Stimulated activated CD4-positive, alpha-beta T cell treated with anti-CD3 and anti-CD28 coated beads, Interleukin-2, amount 100 ng/mL, for 4 hours (primary cell): ENCODE results near the gene NR3C1.

Experiments used
- DNase-seq: peaks from one replicate; pipeline ENCODE4 v3.0.0-alpha.2; 2020; ENCODE audit warnings: low read depth

The NR3C1 gene

DNA sequence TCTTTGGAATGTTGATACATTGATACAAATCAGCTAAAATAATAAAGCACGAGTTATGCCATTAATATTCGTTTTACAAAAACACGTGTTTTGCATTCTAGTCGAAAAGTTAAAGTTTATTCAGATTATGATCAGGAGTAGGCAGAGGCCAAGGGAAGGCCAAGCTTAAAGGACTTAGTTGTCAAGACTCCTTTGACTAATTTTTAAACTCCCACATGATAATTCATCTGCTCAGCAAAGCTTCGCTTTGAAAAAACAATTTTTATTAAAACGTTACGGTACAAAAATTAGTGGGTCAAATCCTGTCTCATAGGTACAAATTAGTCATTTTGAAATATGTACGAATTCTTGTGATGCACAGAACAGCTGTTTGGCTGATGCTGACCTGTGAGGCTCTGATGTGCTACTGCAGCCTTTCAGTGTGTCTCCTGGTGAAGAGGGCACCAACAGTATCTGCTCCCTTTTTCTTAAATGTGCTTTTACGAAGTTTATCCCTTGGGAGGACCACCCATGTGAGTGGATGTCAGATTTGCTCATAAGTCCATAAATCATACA lies 23.0 kb upstream of the NR3C1 start:
- no peak for DNase-seq

DNA sequence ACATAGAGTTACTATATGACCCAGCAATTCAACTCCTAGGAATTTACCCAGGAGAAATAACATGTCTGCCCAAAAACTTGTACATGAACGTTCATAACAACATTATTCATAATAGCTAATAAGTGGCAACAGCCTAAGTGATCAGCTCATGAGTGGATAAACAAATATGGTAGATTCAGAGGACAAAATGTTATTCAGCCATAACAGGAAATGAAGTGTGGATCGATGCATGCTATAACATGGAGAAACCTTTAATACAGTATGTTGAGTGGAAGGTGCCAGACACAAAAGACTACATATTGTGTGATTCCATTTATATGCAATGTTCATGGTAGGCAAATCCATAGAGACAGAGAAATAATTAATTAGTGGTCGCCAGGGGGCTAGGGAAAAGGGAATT lies 22.3 kb upstream of the NR3C1 start:
- DNase-seq, result no peak

DNA sequence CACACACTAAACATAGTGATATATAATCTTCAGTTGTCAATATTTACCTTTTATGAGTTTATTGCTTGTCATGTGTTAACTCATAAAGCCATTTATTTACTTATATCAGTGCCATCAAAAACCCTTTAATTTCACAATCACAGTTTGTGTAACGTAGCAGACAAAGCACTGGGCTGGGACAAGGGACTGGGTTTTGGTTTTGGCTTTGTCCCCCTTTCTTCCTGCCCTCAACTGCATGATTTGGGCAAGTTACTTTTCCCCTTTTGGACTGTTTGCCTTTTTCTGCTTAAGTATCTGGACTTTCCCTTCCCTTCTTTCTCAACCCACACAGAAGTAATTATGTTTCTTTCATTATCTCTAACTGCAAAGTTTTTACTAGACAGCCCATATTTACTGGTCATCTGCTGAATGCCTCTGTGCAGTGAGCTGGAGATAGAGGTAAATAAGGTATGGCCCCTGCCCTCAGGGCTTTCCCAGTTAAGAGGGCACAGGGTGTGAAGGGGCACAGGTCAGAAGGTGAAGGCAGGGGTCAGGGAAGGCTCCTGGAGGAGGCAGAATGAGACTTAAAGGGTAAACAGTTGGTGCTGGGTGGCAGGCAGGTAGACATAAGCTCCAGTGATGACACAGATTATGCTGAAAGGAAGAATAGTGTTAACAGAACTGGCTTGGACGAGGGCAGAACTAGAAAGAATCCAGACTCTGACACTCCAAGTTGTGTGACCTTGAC lies 14.8 kb upstream of the NR3C1 start:
- no peak for DNase-seq

DNA sequence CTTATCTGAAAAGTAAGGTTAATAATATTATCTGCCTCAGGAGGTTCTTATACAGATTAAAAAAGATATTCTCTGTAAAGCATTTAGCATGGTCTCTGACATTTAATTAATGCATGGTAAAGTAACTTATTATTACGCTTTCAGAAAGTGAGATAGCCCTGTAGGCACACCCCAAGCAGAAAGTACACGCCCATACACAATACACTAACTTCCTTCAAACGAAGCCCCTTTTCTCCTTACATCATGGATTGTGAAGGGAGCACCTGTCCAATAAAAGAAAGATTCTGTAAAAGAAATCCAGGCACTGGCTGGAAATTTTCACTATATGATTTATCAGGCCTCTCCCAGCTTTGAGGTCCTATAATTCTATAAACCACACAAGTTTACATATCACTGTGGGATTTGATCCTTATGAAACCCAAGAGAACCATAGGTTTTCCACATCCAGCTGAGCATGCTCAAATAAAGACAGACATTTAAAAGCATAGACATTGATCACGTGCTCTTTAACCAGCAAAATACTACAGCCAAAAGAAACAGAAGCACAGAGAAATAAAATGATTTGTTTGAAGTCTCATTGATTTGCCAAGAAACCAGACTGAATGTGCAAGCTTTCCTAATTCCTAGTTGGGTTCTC lies 14.1 kb upstream of the NR3C1 start:
- DNase-seq, result no peak

DNA sequence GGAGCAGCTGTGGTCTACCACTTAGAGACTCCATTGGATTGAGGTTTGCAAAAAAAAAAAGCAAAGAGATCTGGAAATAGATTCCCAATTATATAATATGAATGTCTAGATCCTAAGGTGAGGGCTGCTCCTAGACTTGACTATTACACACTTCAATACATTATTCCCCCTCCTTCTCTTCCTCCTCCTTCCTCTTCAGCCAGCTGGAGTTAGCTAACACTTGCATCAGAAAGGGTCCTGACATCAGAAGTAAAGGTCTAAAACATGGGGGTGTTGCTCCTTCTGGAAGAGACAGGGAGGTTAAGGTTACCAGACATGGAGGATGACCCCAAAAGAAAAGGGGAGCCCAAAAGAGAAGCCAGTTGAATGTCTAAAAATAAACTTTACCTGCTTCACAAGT lies 12.9 kb upstream of the NR3C1 start:
- no peak for DNase-seq

DNA sequence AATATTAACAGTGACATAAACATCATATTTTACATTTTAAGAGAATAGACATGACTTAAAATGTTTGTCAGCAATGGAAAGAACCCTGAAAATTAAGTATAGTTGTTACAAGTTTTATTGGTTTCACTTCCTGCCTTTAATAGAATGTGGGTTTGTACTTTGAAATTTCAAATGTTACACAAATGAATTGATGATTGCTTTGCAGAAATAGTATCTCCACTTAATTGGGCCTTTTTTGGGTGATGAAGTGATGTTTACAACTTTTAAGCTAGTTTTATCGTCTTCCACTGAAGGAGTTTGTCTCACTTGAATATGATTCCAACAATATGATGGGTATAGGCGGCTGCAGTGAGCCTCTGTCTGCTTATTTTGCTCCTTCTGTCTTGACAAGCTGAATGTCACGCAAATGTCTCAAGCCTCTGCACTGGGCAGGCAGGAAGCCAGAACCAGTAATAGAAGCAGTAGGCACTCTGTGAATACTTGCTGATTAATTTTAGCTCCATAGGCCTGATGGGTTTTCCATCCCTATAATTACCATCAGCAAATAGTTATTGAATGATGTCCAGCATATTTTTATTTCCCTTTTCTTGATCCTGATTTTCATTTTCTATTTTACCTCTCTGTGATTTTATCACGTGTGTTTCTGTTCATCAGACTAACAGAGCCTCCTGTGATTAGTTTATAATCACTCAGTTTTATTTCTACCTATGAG lies 10.6 kb upstream of the NR3C1 start:
- DNase-seq, result no peak

DNA sequence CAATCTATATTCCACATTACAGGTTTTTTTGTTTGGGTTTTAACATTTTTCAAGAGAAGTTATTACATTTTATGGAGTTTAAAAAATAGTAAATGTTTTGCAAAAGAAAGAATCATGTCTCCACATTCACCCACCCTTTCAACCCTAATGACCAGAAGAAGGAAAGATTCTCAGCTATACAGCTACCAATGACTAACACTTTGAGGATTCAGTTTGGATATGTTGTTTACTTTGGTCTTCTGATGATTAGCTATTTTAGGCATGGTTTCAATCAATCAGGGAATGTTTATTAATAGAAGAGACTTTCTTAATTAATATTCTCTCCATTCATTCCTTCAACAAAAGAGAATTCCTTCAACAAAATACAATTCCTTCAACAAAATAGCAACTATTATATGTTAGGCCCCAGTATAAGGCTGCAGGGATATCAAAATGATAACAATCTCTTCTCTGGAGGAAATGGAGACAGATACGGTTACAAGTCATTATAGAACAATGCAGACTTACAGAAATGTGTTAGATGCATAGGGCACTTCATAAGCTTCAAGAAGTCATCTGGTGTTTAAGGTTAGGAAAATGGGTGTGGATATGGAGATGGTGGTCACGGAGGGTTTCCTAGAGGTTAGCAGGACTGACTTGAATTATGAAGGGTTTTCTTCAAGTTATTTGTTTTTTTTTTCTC lies 9.3 kb upstream of the NR3C1 start:
- no peak for DNase-seq

DNA sequence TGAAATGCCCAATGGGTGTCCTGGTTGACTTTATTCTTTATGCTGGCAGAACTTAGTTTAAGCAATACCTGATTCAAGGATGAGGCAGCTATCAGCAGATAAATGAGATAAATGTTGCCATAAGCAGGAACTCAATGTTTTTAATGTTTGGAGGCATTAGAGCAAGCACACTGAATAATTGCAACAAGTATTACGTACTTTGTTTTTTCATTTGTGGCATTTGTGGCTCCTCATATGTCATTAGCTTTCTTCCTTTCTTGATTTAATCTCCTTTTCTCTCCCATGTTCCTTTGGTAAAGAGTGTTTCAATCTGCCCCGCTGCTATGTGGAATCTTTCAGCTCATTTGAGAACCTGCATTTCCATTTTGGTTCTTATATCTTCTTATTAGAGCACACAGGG lies 6.4 kb upstream of the NR3C1 start:
- no peak for DNase-seq

DNA sequence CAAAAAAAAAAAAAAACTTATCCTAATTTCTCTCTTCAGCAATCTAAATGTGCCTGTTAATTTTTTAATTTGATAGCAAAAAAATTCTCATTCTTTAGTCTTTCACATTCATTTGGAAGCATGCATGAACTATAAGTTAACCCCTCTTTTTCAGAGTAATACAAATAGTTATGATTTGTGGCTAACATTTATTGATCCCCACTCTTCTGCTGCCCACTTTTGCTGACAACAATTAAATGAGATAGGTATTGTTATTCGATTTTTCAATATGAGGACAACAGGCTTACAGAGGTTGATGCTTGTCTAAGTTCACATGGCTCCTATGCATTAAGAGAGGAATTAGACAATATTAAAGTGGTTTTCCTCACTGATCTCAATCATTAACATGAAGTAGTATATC lies 2.9 kb upstream of the NR3C1 start:
- DNase-seq, result no peak

DNA sequence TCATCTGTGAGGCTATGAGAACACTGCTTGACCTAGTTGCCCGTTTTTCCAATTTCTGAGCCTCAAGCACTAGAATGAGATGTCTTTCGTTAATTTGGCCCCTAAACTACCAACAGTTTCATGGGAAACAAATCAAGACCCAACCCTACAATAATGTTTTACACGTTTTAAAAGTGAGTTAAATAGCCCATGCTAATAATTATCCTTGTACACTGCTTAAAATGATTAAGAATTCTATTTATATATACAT lies 2.3 kb upstream of the NR3C1 start:
- no peak for DNase-seq

DNA sequence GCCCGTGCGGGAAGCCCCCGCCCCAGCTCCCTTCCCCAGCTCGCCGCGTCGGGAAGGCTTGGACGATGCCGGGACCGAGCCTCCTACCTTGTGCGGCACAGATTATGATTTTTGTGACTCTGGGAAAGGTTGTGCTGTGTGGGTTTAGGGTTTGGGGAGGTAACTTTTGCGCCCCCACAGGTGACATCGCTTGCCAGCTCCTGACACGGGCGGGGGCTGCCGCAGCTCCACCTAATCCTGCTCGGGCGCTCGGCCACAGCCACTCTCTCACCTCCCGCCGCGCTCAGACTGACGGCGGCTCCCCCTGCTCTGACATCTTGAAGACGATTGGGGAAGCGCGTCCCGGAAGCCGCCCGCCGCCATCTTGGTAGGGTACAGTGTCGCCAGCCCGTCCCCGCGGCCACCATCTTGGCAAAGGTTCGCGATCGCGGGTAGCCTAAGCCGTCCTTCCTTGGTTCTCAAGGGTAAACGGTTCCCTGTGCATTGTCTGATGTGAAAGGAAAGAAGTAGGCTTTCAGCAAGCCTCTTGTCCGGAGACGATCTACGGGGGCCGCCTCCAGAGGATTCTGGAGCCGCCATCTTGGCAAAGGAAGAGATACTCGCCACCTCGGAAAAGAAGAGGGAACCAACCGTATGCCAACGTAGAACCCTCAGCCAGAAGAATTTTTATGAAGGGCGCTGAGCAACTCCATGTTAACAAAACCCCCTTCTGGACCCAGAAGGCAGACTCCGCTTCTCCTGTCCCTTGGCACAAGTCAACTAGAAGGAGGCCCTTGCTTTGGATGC lies 1.8 kb upstream of the NR3C1 start:
- peak; percentile 79 for DNase-seq

DNA sequence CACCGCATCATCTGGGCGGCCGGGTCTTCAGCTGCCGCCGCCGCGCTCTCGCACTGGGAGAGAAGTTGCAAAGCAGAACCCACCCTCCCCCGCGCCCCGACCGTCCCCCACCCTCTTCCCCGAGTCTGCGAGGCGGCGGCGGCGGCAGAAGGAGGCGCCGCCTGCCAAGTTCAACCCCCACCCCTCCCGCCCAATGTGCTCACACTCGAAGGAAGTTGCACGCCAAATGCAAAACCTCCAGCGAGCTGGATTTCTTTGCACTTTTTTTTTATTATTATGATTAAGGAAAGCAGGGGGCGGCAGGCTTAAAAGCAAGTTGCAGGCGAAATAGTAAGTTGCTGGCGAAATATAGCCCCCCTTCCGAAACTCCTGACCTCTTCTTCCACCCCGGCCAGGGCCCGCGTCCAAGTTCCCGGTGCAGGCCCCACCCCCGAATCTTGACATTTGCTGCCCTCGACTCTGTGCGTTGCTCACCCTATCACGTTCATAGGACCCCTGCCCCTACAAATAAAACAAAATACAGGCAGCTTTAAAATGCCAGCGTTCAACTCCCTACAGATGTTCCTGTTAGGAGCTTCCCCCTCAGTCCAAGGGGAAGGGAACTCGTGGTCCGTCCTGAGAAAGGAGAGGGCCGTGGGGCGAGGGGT lies 1.1 kb upstream of the NR3C1 start:
- DNase-seq, result peak; percentile 70

DNA sequence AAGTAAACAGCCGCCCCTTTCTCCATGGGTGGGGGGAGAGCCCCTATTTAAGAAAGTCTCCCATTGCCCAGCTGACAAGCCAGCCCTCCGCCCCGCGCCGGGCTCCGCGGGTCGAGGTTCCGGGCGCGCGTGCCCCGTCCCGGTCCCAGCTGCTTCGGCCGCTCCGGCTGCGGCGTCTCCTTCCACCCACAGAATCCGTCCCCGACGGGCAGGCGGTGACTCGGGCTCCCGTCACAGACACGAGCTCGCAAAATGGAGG lies 223 bp downstream of the NR3C1 start:
- no peak for DNase-seq

DNA sequence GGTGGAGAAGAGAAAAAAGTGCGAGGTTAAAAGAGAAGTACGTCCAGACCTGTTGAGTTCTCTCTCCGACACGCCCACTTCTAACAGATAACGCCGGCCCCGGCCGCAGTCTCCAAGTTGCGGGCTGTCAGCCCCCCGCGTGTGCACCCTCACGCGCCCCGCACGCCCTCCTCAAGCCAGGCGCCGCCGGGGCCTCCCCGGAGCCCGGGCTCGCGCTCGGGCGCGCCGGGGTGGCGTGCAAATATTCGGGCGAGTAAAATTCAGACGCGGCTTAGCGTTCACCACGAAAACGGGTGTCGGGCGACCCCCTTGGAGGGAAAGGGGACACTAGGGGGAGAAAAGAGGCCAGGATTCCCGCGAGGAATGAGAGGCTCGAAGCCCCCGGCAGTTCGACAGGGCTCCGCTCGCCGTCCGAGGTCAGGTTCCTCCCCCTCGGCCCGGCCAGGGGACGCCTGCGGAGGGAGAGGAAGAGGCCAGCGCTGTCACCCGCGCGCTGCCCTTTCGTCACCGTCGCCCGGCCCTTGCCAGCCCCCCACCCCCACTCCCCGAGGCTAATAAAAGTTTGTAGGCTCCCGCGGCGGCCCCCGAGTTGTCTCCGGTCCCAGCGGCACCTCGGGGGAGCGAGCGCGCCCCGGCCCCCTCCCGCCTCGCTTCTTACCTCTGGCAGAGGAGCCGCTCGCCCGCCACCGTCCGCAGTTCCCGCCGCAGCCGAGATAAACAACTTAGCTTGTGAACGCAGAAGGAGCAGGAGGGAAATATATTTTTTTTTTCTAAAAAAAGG lies 743 bp downstream of the NR3C1 start:
- no peak for DNase-seq

DNA sequence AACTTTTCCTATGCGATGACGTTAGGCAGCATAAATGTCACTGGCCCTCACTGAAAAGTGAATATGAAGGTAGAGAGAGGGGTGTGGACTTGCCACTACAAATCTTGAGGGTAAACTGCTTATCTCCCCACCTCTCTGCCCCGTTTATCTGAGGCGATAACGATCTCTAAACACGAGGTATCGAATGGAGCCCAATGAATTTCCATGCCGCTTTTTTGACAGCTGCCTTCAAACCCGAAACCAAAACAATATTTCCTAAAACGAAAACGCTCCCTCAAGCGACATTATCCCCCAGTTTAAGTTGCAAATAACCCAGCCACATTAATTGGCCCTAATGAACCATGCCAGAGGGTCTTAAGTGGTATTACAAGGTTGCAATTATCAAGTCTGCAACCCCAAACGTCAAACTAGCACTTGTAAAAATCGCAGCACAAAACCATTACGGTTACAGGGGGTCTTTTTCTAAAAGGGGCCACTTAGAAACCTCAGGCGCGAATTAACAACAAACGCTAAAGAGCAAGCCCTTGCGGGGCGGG lies 1.4 kb downstream of the NR3C1 start:
- DNase-seq, result no peak

DNA sequence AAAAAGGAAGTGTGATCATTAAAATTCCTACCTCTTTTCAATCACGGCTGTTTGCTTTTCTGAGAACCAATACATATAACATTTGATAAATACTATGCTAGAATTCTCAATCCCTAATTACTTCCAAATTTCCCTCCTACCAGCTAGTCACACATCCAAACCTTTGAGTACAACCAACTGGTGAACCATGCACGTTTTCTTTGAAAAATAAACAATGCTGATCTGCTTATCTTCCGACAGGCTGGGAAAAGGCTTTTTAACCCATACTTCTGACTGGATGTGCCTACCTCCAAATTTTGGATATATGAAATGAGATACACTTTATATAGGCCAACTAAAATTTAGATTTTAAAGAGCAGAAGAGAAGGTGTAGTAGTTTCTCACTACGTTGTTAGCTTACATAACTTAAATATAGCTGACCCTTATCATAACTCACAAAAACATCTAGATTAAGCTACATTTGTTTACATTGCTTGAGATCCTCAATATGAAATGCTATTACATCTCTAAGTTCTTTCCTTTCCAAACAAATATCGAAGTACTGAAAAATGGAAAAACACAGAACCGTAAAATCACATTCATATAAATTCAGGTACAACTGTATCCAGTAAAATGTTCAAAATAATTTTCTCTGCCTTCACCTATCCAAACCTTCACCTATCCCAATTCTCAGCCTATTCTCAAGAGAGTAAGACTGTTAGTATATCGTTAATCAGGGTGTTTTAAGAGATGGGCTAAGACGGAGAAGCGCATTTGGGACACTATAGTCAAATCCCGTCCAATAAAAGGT lies 2.1 kb downstream of the NR3C1 start:
- no peak for DNase-seq

DNA sequence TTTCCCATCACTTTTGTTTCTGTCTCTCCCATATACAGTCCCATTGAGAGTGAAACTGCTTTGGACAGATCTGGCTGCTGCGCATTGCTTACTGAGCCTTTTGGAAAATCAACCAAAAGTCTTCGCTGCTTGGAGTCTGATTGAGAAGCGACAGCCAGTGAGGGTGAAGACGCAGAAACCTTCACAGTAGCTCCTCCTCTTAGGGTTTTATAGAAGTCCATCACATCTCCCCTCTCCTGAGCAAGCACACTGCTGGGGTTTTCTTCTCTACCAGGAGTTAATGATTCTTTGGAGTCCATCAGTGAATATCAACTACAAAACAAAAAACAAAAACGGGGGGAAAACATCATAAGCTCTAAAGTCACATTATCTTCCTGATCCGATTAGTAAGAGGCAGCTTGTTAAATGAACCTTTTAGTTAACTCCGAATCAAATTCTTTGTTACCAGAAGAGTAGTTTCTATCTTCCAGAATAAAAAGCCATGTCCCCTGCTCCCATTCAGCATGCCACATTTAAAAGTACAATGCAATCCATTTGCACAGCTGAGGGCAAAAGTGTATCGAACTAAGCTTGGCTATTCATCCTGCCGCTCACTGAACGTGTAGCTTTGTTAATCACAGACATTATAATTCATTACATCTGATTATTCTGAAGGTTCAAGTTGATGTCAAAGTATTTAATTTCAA lies 2.8 kb downstream of the NR3C1 start:
- no peak for DNase-seq

DNA sequence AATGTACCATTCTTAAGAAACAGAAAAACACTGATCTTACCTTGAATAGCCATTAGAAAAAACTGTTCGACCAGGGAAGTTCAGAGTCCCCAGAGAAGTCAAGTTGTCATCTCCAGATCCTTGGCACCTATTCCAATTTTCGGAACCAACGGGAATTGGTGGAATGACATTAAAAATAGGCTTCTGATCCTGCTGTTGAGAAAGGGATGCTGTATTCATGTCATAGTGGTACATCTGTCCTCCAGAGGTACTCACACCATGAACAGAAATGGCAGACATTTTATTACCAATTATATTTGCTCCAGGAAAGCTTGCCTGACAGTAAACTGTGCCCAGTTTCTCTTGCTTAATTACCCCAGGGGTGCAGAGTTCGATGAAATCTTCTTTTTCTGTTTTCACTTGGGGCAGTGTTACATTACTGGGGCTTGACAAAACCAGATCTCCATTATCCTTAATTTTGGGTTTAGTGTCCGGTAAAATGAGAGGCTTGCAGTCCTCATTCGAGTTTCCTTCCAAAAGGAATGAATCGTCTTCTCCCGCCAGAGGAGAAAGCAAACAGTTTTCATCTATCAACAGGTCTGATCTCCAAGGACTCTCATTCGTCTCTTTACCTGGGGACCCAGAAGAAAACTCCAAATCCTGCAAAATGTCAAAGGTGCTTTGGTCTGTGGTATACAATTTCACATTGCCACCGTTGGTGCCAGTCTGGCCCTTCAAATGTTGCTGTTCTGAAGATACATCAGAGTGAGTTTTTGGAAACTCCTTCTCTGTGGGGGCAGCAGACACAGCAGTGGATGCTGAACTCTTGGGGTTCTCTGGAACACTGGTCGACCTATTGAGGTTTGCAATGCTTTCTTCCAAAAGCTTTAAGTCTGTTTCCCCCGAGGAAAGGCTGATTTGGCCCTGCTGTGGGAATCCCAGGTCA lies 3.6 kb downstream of the NR3C1 start:
- no peak for DNase-seq
